Keratinocyte (primary cell): ENCODE measurements around the gene ZFP3. TPM values are rescaled to one million over a fixed set of nuclear protein-coding genes. Genes with fewer than 3 reads are reported as not detected.
"Not testable (repeated sequence)": the region's sequence is repeated elsewhere in the genome, so short reads cannot be mapped to it uniquely, and the experiment has no call there.

ENCODE experiments used
- DNase-seq: peaks from one replicate; pipeline ENCODE4 v3.0.0-alpha.2; 2011; ENCODE audit warnings: low read depth, missing footprints, low spot score
- FAIRE-seq: peaks from 2 replicates; lab custom pipeline; 2011; peaks lifted over from hg19 to GRCh38; lab: Jason Lieb, UNC
- H2AFZ ChIP-seq: 2 replicates; pipeline ENCODE4 v1.6.0; 2012; ENCODE audit warnings: low read length, control low read depth, inconsistent platforms; ENCODE audit not compliant: control insufficient read depth
- H3K27ac ChIP-seq: 2 replicates; pipeline ENCODE4 v1.5.1; 2011; ENCODE audit warnings: low read length; ENCODE audit not compliant: control insufficient read depth, insufficient read depth
- H3K27me3 ChIP-seq: 3 replicates; pipeline ENCODE4 v1.6.0; 2011; ENCODE audit warnings: low read length; ENCODE audit not compliant: control insufficient read depth, insufficient read depth; ENCODE audit errors: extremely low read depth
- H3K36me3 ChIP-seq, 2 experiments: 2 replicates in 1 of 2; 3 replicates in 1 of 2; pipeline ENCODE4 v1.5.1; 2011; ENCODE audit warnings: low read length in 2 of 2, mild to moderate bottlenecking in 1 of 2; ENCODE audit not compliant: control insufficient read depth in 2 of 2, insufficient read depth in 2 of 2; ENCODE audit errors: extremely low read depth in 1 of 2
- H3K4me1 ChIP-seq: 3 replicates; pipeline ENCODE4 v1.5.1; 2011; ENCODE audit warnings: low read length; ENCODE audit not compliant: control insufficient read depth, insufficient read depth; ENCODE audit errors: extremely low read depth
- H3K4me2 ChIP-seq: 3 replicates; pipeline ENCODE4 v1.6.0; 2011; ENCODE audit warnings: low read depth, low read length; ENCODE audit not compliant: control insufficient read depth, insufficient read depth; ENCODE audit errors: extremely low read depth
- H3K4me3 ChIP-seq, 3 experiments: fragments of 200-600 bp in 1 of 3; sonication (generic) in 1 of 3; 2 replicates in 2 of 3; 3 replicates in 1 of 3; pipeline ENCODE4 v1.5.1; 2011 to 2016; ENCODE audit warnings: low read length in 3 of 3, mild to moderate bottlenecking in 3 of 3, control low read depth in 2 of 3, inconsistent platforms in 1 of 3, low read depth in 1 of 3, mixed read lengths in 1 of 3, mixed run types in 1 of 3, moderate library complexity in 1 of 3; ENCODE audit not compliant: control insufficient read depth in 2 of 3, insufficient read depth in 2 of 3; ENCODE audit errors: extremely low read depth in 1 of 3
- H3K79me2 ChIP-seq: 2 replicates; pipeline ENCODE4 v1.6.0; 2012; ENCODE audit warnings: low read length; ENCODE audit not compliant: control insufficient read depth, insufficient read depth
- H3K9ac ChIP-seq: 3 replicates; pipeline ENCODE4 v1.6.0; 2011; ENCODE audit warnings: low read length; ENCODE audit not compliant: control insufficient read depth, insufficient read depth; ENCODE audit errors: extremely low read depth
- H3K9me1 ChIP-seq: 3 replicates; pipeline ENCODE4 v1.6.0; 2011; ENCODE audit warnings: low read length; ENCODE audit not compliant: control insufficient read depth, insufficient read depth; ENCODE audit errors: extremely low read depth
- H3K9me3 ChIP-seq: 2 replicates; pipeline ENCODE4 v1.5.1; 2012; ENCODE audit warnings: low read depth, low read length; ENCODE audit not compliant: control insufficient read depth
- H4K20me1 ChIP-seq: 3 replicates; pipeline ENCODE4 v1.6.0; 2011; ENCODE audit warnings: low read length; ENCODE audit not compliant: control insufficient read depth, insufficient read depth; ENCODE audit errors: extremely low read depth
- CTCF ChIP-seq, 3 experiments: IDR thresholded peaks in 1 of 3; conservative IDR thresholded peaks in 1 of 3; optimal IDR thresholded peaks in 1 of 3; 2 replicates in 2 of 3; 3 replicates in 1 of 3; pipeline versions ENCODE3 to v1.5.1; 2011; ENCODE audit warnings: low read length in 3 of 3, mild to moderate bottlenecking in 3 of 3, moderate library complexity in 2 of 3, control low read depth in 1 of 3, inconsistent platforms in 1 of 3; ENCODE audit not compliant: insufficient read depth in 2 of 3; ENCODE audit errors: extremely low read depth in 1 of 3
- EZH2 ChIP-seq: IDR thresholded peaks from one replicate; pipeline ENCODE4 v1.6.1; 2012; ENCODE audit warnings: inconsistent platforms, mild to moderate bottlenecking, low read length, moderate library complexity
- dilution Hi-C: fragments of 300-500 bp; cut with MboI; formaldehyde crosslinking; loops from one replicate; pipeline ENCODE4 v1.7.0; 2020; ENCODE audit warnings: low sequenced_read_pairs; ENCODE audit not compliant: extremely low pct_ligation_motif_present
- polyA plus RNA-seq, 5 experiments: library from polyadenylated mRNA; depleted of rRNA in 3 of 5; stranded (reverse) in 3 of 5; stranded (forward) in 1 of 5; unstranded in 1 of 5; fragments of >200 nt; gene quantifications; 1 replicate in 1 of 5; 2 replicates in 3 of 5; 3 replicates in 1 of 5; pipeline versions ENCODE4 v1.2.1 to v1.2.3, GENCODE V29; 2011 to 2012; ENCODE audit warnings: missing spikeins in 2 of 5, low read depth in 1 of 5, low replicate concordance in 1 of 5

ZFP3 gene
- polyA plus RNA-seq, 1 donor (not counting 4 experiments of a cell fraction or from before 2014, with no cell fraction given): 3.0 TPM

DNA sequence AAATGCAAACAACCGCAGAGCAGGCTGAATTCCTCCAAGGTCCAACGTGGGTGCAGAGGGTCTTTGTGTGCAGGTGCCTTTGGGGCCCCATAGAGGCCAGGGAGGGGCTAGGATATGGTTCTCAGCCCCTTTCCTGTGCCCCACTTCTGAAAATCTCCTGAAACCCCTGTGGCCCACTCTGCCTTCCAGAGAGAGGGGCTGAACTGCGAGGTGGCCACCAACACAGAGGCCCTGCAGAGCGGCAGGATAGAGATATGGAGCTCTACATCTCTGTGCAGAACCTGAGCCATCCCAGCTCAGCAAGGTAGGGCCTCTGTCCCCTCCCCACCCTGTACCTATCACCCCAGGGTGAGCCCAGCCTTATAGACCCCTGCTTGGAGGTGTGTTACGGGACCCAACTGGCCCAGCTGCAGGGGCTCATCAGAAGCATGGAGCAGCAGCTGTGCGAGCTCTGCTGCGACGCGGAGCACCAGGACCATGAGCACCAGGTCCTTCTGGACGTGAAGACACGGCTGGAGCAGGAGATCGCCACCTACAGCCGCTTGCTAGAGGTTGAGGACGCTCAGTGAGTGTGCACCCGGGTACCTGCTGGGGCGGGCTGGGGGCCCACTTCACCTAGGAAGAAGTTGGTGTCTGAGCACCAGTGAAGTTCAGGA is 43.0 kb downstream of the ZFP3 start:
- Histone ChIP-seq H3K27me3 (peaks cover 48% of the 10 kb centered on the region), H3K9ac (no peak overlapping the region), H3K4me2 (no peak overlapping the region), H3K79me2 (no peaks in the 10 kb centered on the region), H3K9me1 (no peaks in the 10 kb centered on the region), H3K36me3 (no peaks in the 10 kb centered on the region), H2AFZ (no peak overlapping the region), H3K27ac (no peak overlapping the region), H3K4me3 (no peak overlapping the region), H3K9me3 (peaks cover 2% of the 10 kb centered on the region), H4K20me1 (no peaks in the 10 kb centered on the region), H3K4me1 (no peaks in the 10 kb centered on the region)
- TF ChIP-seq CTCF (optimal IDR thresholded peaks at IDR 0.05 in 1 of 3, IDR thresholded peaks at IDR 0.05 in 1 of 3, conservative IDR thresholded peaks at IDR 0.05 in 1 of 3; ENCODE audit: extremely low read depth in 1 of 3, insufficient read depth in 2 of 3, low read length in 3 of 3) (no peak), EZH2 (no peak)
- dilution Hi-C loops: no loop called here
- no peak for FAIRE-seq
- no peak for DNase-seq

DNA sequence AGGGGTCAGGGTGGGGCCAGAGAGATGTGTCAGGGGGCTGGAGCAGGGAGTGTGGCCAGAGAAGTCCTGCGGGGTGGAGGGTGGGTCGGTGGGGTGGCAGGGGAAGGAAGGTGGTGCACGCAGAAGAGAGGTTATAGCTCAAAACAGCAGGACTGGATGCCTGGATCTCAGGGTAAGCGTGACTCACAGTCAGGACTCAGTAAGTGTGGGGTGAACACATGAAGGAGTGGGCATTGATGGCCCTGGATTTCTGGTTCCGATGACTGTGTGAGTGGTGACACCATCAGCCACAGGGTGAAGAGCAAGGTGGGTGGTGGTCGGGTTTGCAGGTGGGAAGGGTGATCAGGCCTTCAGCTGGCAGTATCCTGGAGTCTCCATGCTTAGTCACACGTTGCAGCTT is 43.8 kb downstream of the ZFP3 start:
- H3K27ac ChIP-seq, FAIRE-seq, H3K4me2 ChIP-seq, DNase-seq, H3K9me1 ChIP-seq, H3K36me3 ChIP-seq, H3K4me3 ChIP-seq, H4K20me1 ChIP-seq, H3K9me3 ChIP-seq, H2AFZ ChIP-seq, H3K79me2 ChIP-seq, H3K4me1 ChIP-seq, dilution Hi-C loops, H3K9ac ChIP-seq: not testable (repeated sequence)
- peaks cover 43% of the 10 kb centered on the region for H3K27me3 ChIP-seq
